IMR-90 (cell line): ENCODE results near the gene NES. TPM values are rescaled to one million over a fixed set of nuclear protein-coding genes. Genes with fewer than 3 reads are reported as not detected.

Source experiments
- ATAC-seq: fragments of 200-7000 bp; cut with Tn5 transposase; 2 replicates; pipeline ENCODE4 v1.9.1; 2020; ENCODE audit warnings: low read depth, mild to moderate bottlenecking, moderate library complexity
- BruUV-seq: library from RNA; stranded (reverse); fragments of 400-500 nt; replicated peaks from 2 replicates; lab custom pipeline; 2021; lab: Mats Ljungman, UMichigan
- CTCF ChIA-PET: fragments of 300-600 bp; formaldehyde crosslinking; extraction: SDS; loops from one replicate; lab custom pipeline; 2021; ENCODE audit warnings: antibody characterized with exemption; lab: Yijun Ruan, JAX
- POLR2A ChIA-PET: fragments of 300-600 bp; sonication (Branson Sonifier 250); formaldehyde crosslinking; loops from one replicate; lab custom pipeline; 2022; ENCODE audit warnings: antibody characterized with exemption; ENCODE audit not compliant: unreplicated experiment; lab: Charles Lee
- DNase-seq: peaks from one replicate; pipeline ENCODE4 v3.0.0; 2013
- H2AFZ ChIP-seq: replicated peaks from 2 replicates; pipeline ENCODE3; 2013; ENCODE audit warnings: low read length, mild to moderate bottlenecking; ENCODE audit not compliant: poor library complexity
- H2AK5ac ChIP-seq: 2 replicates; pipeline ENCODE4 v1.6.1; 2013; ENCODE audit warnings: low read depth, low read length, inconsistent platforms
- H2AK9ac ChIP-seq: replicated peaks from 2 replicates; pipeline ENCODE3; 2013; ENCODE audit warnings: mild to moderate bottlenecking, low read depth, low read length, moderate library complexity; ENCODE audit not compliant: poor library complexity
- H2BK120ac ChIP-seq: 2 replicates; pipeline ENCODE4 v1.6.1; 2013; ENCODE audit warnings: low read depth, low read length, inconsistent platforms
- H2BK15ac ChIP-seq: 3 replicates; pipeline ENCODE4 v1.6.1; 2013; ENCODE audit warnings: low read depth, low read length, inconsistent platforms
- H2BK20ac ChIP-seq: 2 replicates; pipeline ENCODE4 v1.6.1; 2013; ENCODE audit warnings: low read depth, mild to moderate bottlenecking, inconsistent platforms, low read length, moderate library complexity
- H2BK5ac ChIP-seq: 2 replicates; pipeline ENCODE4 v1.6.1; 2013; ENCODE audit warnings: mild to moderate bottlenecking, low read depth, low read length, inconsistent platforms; ENCODE audit not compliant: poor library complexity, severe bottlenecking
- H3K14ac ChIP-seq: replicated peaks from 2 replicates; pipeline ENCODE4 v1.6.1; 2013; ENCODE audit warnings: low read depth, low read length, inconsistent platforms
- H3K18ac ChIP-seq: 2 replicates; pipeline ENCODE4 v1.6.1; 2013; ENCODE audit warnings: low read depth, low read length, control low read depth
- H3K23ac ChIP-seq: 2 replicates; pipeline ENCODE4 v1.6.1; 2013; ENCODE audit warnings: low read depth, low read length, inconsistent platforms
- H3K27ac ChIP-seq: 2 replicates; pipeline ENCODE4 v1.5.1; 2013; ENCODE audit warnings: mild to moderate bottlenecking, control low read depth, low read length; ENCODE audit not compliant: insufficient read depth
- H3K27me3 ChIP-seq: 2 replicates; pipeline ENCODE4 v1.6.1; 2013; ENCODE audit warnings: low read length; ENCODE audit not compliant: control insufficient read depth, insufficient read depth
- H3K36me3 ChIP-seq: 2 replicates; pipeline ENCODE4 v1.6.1; 2013; ENCODE audit warnings: low read length, mixed read lengths; ENCODE audit not compliant: control insufficient read depth, insufficient read depth
- H3K4ac ChIP-seq: 2 replicates; pipeline ENCODE4 v1.6.1; 2013; ENCODE audit warnings: low read depth, low read length, inconsistent platforms
- H3K4me1 ChIP-seq: 2 replicates; pipeline ENCODE4 v1.6.1; 2013; ENCODE audit warnings: low read length, mixed read lengths; ENCODE audit not compliant: control insufficient read depth, insufficient read depth
- H3K4me2 ChIP-seq: 2 replicates; pipeline ENCODE4 v1.6.1; 2013; ENCODE audit warnings: low read depth, mild to moderate bottlenecking, control low read depth, low read length, moderate library complexity
- H3K4me3 ChIP-seq: 2 replicates; pipeline ENCODE4 v1.5.1; 2013; ENCODE audit warnings: low read depth, mild to moderate bottlenecking, control low read depth, low read length, moderate library complexity; ENCODE audit not compliant: insufficient read depth
- H3K56ac ChIP-seq: 2 replicates; pipeline ENCODE4 v1.6.1; 2013; ENCODE audit warnings: low read length, inconsistent platforms; ENCODE audit not compliant: insufficient read depth; ENCODE audit errors: extremely low read depth
- H3K79me1 ChIP-seq, 2 experiments: 2 replicates each; pipeline ENCODE4 v1.6.1; 2013; ENCODE audit warnings: low read length in 2 of 2, inconsistent platforms in 1 of 2, low read depth in 1 of 2
- H3K9ac ChIP-seq: 2 replicates; pipeline ENCODE4 v1.6.1; 2013; ENCODE audit warnings: low read depth, low read length, control low read depth
- H3K9me1 ChIP-seq: 2 replicates; pipeline ENCODE4 v1.6.1; 2013; ENCODE audit warnings: low read length, inconsistent platforms; ENCODE audit not compliant: insufficient read depth
- H3K9me3 ChIP-seq: 2 replicates; pipeline ENCODE4 v1.6.1; 2013; ENCODE audit warnings: low read length; ENCODE audit not compliant: control insufficient read depth, insufficient read depth
- H4K20me1 ChIP-seq: 2 replicates; pipeline ENCODE4 v1.6.1; 2013; ENCODE audit warnings: low read length, inconsistent platforms; ENCODE audit not compliant: insufficient read depth
- H4K5ac ChIP-seq: 2 replicates; pipeline ENCODE4 v1.6.1; 2013; ENCODE audit warnings: mild to moderate bottlenecking, low read depth, low read length, control low read depth
- H4K8ac ChIP-seq, 2 experiments: 2 replicates each; pipeline ENCODE4 v1.6.1; 2013; ENCODE audit warnings: low read depth in 2 of 2, low read length in 2 of 2, control low read depth in 1 of 2, inconsistent platforms in 1 of 2
- H4K91ac ChIP-seq: 2 replicates; pipeline ENCODE4 v1.6.1; 2013; ENCODE audit warnings: low read depth, low read length, inconsistent platforms; ENCODE audit not compliant: insufficient read depth
- MAZ ChIP-seq: IDR thresholded peaks from 2 replicates; pipeline ENCODE4 v1.6.1; 2012; ENCODE audit warnings: low read depth, mild to moderate bottlenecking, low read length, improper control_type of control experiment, moderate library complexity, borderline replicate concordance
- MXI1 ChIP-seq: IDR thresholded peaks from 2 replicates; pipeline ENCODE4 v1.6.1; 2012; ENCODE audit warnings: low read depth, mild to moderate bottlenecking, low read length, moderate library complexity, borderline replicate concordance
- WGBS, 2 experiments: methylation state at CpG; one replicate each; pipeline versions ENCODE4 v1.1.5 to v1.1.7; 2013; ENCODE audit warnings: missing lambda C conversion rate in 2 of 2; ENCODE audit not compliant: insufficient read length in 1 of 2; ENCODE audit errors: extremely low coverage in 2 of 2; 5-methylcytosine and 5-hydroxymethylcytosine counted together
- dilution Hi-C: fragments of 300-500 bp; cut with HindIII; formaldehyde crosslinking; loops from one replicate; pipeline ENCODE4 v1.14.3; 2018; ENCODE audit warnings: low sequenced_read_pairs; ENCODE audit not compliant: unreplicated experiment
- in situ Hi-C: fragments of 300-500 bp; cut with MboI; formaldehyde crosslinking; loops from 3 replicates; pipeline ENCODE4 v1.14.3; 2019; ENCODE audit warnings: low sequenced_read_pairs, inconsistent platforms, mixed read lengths
- intact Hi-C: fragments of 100-400 bp; cut with micrococcal nuclease; formaldehyde crosslinking; loops from 2 replicates; pipeline ENCODE4 v1.10.0; 2022
- polyA plus RNA-seq, 3 experiments: library from polyadenylated mRNA; depleted of rRNA; stranded (reverse); fragments of >200 nt; gene quantifications; 2 replicates each; pipeline ENCODE4 v1.2.3, GENCODE V29; 2012; ENCODE audit warnings: low replicate concordance in 1 of 3
- total RNA-seq: library from RNA; depleted of rRNA; stranded (reverse); fragments of >200 nt; gene quantifications from 2 replicates; pipeline ENCODE4 v1.2.3, GENCODE V29; 2012

NES gene
- total and polyA plus RNA-seq, 2 of the 4 experiments (the other 2 are of a cell fraction): 25.3 to 40.1 TPM

DNA sequence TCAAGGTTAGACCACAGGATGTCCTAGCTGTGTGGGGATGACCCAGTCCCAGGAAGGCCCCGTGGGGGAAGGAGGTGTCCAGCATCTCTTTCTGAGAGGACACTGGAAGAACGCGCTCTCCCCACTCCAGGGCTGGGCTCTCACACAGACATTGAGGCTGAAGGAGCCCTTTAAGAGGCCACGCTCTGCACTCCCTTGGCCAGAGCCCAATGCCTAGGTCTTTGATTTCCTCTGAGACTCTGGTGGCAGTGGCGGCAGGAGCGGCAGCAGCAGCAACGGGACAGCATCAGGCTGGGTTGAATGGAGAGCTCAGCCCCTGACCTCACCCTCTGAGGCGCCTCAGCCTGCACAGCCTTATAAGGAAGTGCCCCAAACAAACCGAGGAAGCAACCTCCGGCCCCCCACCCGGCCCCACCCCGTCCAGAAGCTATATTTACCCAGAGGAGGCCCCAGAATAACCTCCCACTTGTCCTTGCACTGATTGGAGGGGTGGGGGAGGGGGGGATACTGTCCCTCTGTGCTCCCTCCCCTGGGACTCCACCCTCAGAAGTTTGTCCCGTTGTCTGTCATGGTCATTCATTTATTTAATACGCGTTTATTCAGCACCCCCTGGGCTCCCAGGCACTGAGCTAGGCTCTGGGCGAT lies 12.3 kb downstream of the NES start:
- peak overlapping the region; percentile 96 for H2BK120ac ChIP-seq
- H2BK20ac ChIP-seq: peak overlapping the region; percentile 97
- H2AFZ ChIP-seq: peak overlapping the region; percentile 83
- no peak for TF ChIP-seq MXI1
- TF ChIP-seq MAZ: no peak
- H4K8ac ChIP-seq: peak overlapping the region; percentile 75 to 97
- ATAC-seq (peak; percentile 16), DNase-seq (no peak)
- peak overlapping the region; percentile 76 for H3K27ac ChIP-seq
- no peak overlapping the region for H3K4me3 ChIP-seq
- H3K79me1 ChIP-seq: peaks cover 0 to 42% of the 10 kb centered on the region in 2 experiments; a peak in 2 of 4 replicates
- 30% methylated on average over 7 of the region's 16 CpGs; no CpG with 5 or more reads in 1 of the 2 experiments for WGBS, 2 experiments
- H3K56ac ChIP-seq: peak overlapping the region; percentile 80
- H3K4me2 ChIP-seq: peak overlapping the region; percentile 26
- H3K36me3 ChIP-seq: no peaks in the 10 kb centered on the region
- peak overlapping the region; percentile 97 for H2AK5ac ChIP-seq
- H3K4me1 ChIP-seq: peaks cover 62% of the 10 kb centered on the region
- H3K4ac ChIP-seq: peak overlapping the region; percentile 88
- in situ Hi-C loops (no loop called here), dilution Hi-C loops (no loop called here), intact Hi-C loops (no loop called here)
- peak overlapping the region; percentile 89 for H3K14ac ChIP-seq
- H3K9me3 ChIP-seq: no peaks in the 10 kb centered on the region
- H2BK15ac ChIP-seq: peak overlapping the region; percentile 87; the same call in 2 of the 3 replicates
- peak overlapping the region; percentile 95 for H2BK5ac ChIP-seq
- peak overlapping the region; percentile 93 for H2AK9ac ChIP-seq
- H3K23ac ChIP-seq: peak overlapping the region; percentile 73
- H3K9ac ChIP-seq: peak overlapping the region; percentile 54
- CTCF ChIA-PET: interaction anchor here (0.6 to 1.1 kb wide), 3 partner anchors 12 to 38 kb away, joined by 3 to 5 read pairs (median 3); no protein-coding TSS in a partner anchor
- H3K9me1 ChIP-seq: peaks cover 28% of the 10 kb centered on the region
- POLR2A ChIA-PET: interaction anchor here (0.6 to 2.1 kb wide), 3 partner anchors 9 to 16 kb away, joined by 3 to 22 read pairs (median 5); partner anchors contain the start of gene NES
- peak overlapping the region; percentile 97 for H4K91ac ChIP-seq
- peak overlapping the region; percentile 77 for H3K18ac ChIP-seq
- no peaks in the 10 kb centered on the region for H3K27me3 ChIP-seq
- no peaks in the 10 kb centered on the region; the same call in 1 of the 2 replicates for H4K20me1 ChIP-seq
- BruUV-seq: no TSS peak
- H4K5ac ChIP-seq: peak overlapping the region; percentile 71
